ENCODE results near the gene HAVCR2.
"Not testable (repeated sequence)": the region's sequence is repeated elsewhere in the genome, so short reads cannot be mapped to it uniquely, and the experiment has no call there.

The HAVCR2 gene

DNA sequence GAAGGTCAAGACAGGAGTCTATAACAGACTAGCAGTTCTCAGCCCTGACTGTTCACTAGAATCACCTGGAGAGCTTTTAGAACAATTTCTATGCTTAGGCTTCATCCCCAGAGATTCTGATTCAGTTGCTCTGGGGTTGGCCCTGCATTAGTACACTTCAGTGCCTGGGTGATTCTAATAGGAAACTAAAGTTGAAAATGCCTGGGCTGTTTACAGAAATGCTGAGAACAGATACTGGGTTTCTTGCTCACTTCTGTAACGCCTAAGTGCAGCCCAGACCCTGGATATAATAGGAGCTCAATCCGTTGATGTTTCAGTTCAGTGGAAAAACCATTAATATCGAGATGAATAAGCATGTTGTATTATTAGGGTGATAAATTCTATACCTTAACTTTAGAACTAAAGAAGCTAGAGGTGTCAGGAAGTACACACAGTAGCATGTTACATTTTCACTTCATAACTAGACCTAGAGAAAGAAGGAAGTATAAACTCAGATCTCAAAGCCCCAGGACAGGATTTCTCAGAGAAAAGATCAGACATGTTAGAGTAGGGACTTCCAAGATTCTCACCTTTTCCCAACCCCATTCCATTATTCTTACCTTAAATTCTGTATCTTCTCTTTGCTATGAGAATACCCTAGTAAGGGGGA lies 20.4 kb downstream of the HAVCR2 start:
- DNase-seq = peak; percentile 24

DNA sequence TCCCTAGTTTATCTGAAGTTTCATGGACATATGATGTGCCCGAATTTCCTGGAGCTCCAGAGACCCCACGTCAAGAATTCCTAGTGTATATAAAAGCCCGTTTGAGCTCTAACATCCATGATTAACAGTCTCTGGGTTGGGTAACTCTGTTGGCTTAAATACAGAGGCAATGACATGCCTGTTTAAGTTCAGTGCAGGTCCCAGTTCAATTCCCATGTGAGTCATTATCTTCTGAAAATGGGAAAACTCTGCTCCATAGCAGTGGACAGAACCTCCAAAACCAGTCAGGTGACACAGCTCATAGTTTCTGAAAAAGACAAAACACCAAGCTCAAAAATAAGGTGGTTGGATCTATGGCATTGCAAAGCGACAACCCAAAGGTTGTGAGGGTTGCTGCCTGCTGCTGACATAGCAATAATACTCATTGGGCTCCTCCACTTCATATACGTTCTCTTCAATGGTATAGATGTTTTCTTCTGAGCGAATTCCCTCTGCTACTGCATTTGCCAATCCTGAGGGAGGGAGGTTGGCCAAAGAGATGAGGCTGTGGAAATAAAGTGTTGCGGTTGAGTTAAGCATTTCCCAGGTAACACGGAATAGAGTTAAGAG lies 22.0 kb downstream of the HAVCR2 start:
- DNase-seq = no peak

DNA sequence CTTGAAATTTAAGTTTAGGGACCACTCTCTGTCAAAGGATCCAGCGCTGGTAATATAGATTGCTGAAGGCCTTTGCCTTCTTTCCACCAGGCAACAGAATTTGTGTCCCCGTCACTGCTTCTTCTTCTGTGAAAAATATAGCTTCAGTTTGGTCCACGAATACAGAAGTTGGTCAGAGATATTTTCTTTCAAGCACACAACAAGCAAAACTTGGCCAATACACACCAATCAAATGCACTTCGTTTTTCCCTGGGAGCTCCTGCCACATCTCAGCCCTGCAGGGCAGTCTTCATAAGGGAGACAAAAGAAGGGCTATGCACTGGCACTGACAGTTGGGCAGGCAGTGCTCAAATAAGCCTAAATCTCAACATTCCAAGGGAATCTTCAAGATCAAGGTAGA lies 22.9 kb downstream of the HAVCR2 start:
- no peak for DNase-seq

DNA sequence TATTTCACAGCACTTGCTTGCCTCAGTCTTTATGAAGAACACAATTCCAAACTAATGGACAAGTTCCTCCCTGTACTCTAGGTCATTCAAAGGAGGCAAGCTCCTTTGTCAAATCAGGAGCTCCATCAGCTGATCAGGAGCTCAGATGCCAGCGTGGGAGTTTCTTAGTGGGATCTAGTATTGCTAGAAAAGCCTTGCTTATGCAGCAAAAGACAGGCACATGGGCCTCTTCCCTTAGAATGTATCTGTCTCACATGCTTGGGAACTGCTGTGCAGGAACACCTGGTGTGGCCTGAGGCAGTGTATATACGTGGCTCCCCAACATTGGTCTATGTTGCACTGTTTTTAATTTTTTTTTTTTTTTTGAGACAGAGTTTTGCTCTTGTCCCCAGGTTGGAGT lies 28.6 kb downstream of the HAVCR2 start:
- DNase-seq = no peak

DNA sequence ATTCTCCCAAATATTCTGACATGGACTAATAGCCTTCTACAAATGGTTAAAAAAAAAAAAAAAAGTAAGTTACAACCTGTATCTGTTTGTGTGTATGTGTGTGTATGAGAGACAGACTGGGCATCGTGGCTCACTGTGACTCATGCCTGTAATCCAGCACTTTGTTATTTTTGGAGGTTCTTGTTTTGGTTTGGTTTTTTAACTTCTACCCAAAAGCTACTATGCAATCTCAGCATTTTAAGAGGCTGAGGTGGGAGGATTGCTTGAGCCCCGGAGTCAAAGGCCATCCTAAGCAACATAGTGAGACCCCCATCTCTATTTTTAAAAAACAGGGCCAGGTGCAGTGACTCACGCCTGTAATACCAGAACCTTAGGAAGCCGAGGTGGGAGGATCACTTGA lies 32.3 kb downstream of the HAVCR2 start:
- DNase-seq = no peak

DNA sequence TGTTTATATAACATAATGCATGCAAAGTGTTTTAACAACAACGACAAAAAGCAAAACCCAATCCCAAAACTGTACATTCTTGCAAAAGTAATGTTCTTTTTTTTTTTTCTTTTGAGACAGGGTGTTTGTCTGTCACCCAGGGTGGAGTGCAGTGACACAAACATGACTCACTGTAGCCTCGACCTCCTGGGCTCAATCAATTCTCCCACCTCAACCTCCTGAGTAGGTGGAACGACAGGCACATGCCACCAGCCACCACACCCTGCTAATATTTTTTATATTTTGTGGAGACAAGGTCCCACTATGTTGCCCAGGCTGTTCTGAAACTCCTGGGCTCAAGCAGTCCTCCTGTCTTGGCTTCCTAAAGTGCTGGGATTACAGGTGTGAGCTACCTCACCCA lies 36.3 kb downstream of the HAVCR2 start:
- DNase-seq = no peak

DNA sequence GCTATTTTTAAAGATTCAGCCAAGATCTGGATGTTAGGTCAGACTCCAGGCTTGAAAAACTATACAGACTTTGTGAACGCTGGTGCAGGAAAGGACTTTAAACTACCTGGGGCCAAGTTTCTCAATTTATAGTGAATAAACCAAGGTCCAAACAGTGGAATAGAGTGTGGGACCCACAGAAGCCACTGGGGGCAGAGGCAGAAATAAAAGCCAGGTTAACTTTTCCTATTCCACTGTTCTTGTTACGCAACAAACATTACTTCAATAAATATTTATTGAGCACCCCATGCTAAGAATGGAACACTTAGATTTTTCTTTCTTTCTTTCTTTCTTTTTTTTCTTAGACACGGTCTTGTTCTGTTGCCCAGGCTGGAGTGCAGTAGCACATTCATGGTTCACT lies 38.9 kb downstream of the HAVCR2 start:
- no peak for DNase-seq

DNA sequence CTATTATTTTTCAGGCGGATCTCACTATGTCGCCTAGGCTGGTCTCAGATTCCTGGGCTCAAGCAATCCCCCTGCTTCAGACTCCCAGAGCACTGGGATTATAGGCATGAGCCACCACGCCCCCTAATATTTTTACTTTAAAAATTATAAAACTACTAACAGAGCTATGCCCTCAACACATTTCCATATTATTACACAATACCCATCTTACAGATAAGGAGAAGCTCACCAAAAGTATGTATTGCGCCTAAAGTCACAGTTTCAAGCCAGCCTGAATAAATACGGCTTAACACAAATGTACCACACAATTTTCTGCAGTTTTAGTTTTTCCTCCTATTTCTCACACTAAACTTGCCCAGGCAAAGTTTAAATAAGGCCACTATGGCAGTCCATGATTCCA lies 40.1 kb downstream of the HAVCR2 start:
- no peak for DNase-seq

DNA sequence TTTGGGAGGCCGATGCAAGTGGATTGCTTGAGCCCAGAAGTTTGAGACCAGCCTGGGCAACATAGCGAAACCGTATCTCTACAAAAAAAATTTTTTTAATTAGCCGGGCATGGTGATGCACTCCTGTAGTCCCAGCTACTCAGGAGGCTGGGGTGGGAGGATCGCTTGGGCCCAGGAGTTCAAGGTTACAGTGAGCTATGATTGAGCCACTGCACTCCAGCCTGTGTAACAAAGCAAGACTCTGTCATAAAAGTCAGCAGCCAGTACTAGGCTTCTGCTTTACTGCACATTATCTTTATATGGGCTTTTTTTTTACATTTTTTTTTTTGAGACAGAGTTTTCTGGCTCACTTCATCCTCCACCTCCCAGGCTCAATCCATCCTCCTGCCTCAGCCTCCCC lies 40.5 kb downstream of the HAVCR2 start:
- no peak for DNase-seq

DNA sequence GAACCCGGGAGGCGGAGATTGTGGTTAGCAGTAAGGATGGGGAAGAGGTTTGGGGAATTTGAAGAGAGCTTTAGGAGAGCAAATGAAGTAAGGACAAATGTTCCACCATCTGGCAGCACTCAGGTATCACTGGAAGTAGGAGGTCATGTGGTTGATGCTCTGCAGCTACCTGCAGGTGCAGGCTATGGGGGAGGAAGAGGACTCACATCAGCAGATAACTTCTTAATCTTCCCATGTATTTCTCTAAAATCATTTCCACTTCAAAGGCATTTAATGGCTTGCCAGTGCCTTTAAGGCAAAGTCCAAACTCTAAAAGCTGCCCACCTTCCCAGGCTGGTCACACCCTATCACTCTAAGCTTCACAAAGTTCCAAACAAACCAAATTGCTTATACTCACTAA lies 41.8 kb downstream of the HAVCR2 start:
- DNase-seq = no peak

DNA sequence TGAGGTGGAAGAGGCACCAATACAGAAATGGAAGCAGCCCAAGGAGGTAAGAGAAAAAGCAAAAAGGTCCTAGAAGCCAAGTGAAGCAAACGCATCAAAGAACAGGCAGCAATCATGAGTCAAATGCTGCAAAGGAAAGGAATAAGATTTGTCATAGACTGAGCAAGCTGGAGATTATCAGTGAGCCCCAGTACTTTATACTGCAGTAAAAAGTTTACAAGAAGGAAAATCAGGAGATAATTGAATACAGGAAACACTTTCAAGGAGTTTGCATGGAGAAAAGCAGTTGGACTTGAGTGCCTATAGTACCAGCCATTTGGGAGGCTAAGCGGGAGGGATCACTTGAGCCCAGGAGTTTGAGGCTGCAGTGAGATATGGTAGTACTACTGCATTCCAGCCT lies 42.8 kb downstream of the HAVCR2 start:
- DNase-seq = no peak

DNA sequence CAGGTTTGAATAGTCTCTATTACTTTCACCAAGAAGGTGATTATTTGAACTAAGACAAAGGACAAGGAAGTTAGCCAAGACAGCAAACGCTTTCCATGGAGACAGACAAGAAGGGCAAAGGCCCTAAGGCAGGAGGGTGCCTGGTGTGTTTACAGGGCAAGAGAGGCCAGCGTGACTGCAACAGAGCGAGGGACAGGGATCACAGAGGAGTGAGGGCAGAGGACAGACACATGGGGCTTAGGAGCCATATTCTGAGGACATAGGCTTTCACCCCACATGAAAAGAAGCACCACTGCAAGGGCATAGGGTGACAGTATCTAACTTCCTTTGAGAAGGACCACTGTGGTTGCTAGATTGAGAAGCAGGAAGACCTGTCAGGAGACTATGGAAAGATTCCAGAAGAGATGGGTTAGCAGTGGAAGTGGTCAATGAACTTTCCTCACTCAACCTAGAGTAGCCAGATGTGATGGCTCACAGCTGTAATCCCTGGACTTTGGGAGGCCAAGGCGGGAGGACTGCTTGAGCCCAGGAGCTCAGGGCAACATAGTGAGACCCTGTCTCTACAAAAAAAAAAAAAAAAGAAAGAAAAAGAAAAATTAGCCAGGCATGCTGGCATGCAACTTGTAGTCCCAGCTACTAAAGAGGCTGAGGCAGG lies 44.9 kb downstream of the HAVCR2 start:
- no peak for DNase-seq

DNA sequence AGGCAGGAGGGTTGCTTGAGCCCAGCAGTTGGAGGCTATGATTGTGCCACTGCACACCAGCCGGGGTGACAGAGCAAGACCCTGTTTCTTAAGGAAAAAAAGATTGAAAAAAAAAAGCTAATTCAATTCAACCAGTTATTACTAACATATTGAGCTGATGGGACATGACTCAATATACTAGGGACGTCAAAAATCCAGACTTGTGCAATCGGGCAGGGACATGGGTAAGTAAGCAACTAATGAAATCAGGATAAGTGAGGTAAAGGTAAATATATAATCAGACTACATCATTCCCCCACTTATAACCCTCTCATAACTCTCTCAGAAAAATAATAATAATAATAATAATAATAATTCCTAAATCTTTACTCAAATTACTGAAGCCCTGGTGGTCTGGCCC lies 49.0 kb downstream of the HAVCR2 start:
- DNase-seq = no peak

DNA sequence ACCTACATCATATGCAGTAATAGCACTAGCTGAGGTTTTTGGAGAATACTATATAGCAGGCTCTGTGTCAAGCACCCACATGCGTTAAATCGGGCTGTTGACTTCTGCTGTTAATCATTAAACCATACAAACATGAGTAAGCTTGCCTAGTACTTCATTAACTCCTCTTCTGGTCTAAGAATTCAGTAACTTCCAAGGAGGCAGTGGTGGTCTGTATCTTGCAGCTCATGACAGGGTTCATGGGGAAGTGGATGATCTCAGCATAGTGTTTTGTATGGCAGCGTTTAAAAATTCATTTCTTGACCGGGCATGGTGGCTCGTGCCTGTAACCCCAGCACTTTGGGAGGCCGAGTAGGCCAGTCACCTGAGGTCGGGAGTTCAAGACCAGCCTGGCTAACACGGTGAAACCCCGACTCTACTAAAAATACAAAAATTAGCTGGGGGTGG lies 49.7 kb downstream of the HAVCR2 start, which contains the start of gene HAVCR1:
HAVCR1 (minus strand) TSS at position 24 of the 447 bp plus-strand sequence. CDS start 1,173 bp downstream, outside the sequence.
- no peak for DNase-seq

DNA sequence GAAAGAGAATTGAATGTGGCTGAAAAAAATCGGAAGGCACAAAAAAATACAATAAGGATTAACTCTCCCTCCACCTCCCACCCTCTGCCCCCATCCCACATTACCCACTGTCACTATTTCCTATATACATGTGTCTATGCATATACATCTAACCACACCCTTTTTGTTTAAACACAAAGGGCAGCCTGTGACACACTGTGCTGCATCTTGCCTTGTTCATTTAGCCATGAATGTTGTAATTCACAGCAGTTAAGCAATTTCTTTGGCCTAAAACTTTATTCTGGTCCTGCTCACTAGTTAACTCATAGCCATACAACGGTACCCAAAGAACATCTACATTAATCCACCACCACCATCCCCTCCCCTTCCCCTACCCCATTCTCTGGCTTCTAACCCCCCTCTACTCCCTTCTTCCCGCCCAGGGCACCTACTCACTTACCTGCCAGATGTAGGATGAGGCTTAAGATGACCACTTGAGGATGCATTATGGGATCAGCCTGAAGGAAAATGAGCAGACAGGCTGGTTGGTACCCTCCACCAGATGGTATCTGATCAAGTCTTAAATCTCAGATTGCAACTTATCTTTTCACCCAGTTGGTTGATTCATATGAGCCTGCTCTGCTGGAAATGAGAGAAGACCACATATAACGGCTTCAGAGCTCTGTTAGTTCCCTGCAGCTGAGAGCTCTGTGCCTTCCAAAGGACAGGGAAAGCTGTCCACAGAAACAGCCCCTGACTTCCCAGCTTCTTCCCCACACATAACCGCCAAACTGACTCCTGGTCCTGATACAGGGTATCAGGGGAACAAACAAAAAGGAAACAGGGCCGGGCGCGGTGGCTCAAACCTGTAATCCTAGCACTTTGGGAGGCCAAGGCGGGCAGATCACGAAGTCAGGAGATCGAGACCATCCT lies 51.1 kb downstream of the HAVCR2 start:
- no peak for DNase-seq

DNA sequence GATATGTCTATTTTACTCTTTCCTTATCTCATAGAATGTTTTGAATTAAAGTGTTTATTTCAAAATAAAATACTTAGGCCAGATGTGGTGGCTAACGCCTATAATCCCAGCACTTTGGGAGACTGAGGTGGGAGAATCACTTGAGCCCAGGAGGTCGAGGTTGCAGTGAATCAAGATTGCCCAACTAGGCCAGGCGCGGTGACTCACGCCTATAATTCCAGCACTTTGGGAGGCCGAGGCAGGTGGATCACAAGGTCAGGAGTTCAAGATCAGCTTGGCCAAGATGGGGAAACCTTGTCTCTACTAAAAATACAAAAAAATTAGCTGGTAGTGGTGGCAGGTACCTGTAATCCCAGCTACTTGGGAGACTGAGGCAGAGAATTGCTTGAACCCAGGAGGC lies 52.0 kb downstream of the HAVCR2 start:
- not testable (repeated sequence) for DNase-seq

DNA sequence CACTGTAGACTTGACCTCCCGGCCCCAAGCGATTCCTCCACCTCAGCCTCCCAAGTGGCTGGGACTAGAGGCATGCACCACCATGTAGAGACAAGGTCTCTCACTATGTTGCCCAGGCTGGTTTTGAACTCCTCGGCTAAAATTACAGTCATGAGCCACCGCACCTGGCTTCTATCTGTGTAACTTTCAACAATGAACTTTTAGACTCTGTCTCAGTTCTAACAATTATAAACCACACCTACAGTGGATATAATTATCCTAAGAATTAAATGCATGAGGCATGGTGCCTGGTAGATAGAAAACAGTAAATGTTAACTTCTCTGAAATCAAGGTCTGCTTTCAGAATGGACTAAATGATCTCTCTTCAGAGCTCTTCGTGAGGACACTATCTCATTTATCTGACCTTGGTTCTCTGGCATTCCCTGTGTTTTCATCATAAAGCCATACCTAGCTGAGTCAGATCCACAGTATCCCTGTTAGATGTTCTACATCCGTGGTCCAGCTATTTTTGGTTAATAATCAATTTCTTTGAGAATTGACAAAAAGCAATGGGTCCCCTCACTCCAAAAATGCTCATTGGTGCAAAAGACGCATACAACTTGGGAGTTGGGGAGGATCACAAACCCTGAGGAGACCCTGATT lies 57.1 kb downstream of the HAVCR2 start:
- DNase-seq = no peak

DNA sequence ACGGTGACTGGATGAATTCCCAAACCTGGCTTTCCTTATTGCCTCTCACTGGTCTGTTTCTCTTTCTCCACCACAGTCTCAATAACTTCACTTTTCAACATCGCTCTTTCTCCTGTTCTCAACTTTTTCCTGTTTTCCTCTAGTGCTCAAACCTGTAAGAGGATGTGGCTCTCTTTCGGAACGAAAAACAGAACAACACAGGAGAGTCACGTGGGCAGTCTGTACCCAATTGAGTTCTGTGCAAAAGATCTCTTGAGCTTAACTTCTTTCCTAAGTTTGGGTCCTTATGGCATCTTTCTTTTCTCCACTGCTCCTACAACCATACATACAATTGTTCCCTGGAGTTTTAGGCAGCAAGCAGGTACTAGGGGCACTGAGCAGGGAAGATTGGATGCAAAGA lies 58.8 kb downstream of the HAVCR2 start:
- no peak for DNase-seq

DNA sequence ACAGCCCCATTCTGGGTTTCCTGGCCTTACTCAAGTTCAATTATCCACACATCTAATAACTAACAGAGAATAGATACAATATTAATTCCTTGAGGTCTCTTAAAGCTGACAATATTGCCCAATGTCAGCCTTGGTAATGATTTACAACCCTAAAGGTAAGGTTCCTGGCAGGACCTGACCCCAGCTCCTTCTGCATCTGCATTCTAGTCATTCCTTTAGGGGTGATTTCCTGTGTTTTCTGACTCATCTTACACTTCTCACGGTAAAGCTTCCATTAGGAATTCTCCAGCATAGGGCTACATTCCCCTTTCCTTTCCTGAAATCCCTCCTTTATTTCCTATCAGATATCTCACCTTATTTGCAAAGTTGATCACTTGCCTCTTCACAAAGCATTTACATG lies 59.2 kb downstream of the HAVCR2 start:
- DNase-seq = no peak

DNA sequence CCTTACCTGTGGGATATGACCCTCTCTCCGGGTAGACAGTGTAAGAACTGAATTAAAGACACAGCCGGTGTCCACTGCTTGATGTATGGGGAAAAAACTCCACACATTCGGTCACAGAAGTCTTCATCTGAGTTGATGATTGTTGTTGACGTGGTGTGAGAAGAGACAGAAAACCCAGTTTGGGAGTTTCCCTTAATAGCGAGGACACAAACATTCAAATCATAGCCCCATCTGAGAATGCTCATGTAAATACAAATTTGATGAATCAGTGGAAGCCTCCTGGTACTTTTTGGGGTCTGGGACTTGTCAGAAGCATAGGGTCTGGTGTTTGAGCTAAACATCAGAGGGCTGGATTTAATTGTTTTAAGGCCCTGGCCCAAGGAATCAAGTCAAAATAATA lies 60.9 kb downstream of the HAVCR2 start:
- DNase-seq = no peak

DNA sequence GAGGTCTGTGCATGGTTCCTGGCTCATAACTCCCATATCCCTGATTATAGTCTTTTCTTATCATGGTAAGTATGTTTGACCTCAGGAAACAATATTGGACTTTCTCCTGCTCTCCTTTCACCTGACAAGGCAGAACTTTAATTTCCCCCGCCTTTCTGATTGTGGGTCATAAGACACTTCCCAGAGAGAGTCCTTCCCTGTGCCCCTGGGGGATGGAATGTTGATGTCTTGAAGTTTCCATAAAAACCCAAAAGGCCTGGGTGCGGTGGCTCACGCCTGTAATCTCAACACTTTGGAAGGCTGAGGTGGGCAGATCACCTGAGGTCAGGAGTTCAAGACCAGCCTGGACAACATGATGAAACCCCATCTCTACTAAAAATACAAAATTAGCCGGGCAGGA lies 61.8 kb downstream of the HAVCR2 start:
- DNase-seq = not testable (repeated sequence)

DNA sequence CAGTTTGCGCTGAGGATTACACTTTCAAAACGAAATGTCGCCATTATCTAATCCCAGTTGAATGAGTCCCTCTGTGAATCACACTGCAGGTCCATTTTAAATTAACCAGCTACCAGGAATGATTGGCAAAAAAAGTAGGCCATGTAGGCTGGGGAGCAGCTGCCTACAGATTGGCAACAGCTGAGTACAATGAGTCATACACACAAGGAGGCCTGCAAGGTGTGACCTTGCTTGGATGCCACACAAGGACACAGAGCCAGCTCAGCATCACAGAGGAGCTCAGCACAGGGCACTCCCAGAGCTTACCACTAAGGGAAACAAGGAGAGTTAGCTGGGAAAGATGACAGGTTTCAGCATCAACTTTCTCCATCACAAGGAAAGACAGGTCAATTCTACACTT lies 62.8 kb downstream of the HAVCR2 start:
- DNase-seq = no peak

DNA sequence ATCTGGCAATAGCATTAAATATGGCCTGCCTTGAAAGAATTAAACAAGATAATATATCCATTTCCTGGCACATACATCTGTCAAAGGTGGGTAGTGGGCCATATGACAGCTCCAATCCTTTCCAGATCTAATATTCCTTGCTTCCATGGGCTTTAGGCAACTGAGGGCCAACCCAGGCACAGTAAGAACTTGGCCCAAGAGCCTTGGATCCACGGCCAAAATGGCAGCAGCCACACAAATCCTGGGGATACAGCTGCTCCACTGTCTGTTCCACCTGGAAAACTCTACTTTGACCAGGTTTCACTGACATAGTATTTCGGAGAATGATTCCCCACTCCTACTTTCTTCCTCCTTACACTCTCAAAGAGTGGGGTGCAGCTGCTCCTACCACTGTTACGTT lies 63.2 kb downstream of the HAVCR2 start:
- no peak for DNase-seq

Measured in eye (tissue), 1 donor.